ENCODE data around the gene PANK3. TPM values are rescaled to one million over a fixed set of nuclear protein-coding genes. Genes with fewer than 3 reads are reported as not detected.

The PANK3 gene
- total RNA-seq, 3 donors from 2014 or later (not counting 1 experiment from before 2014, with no cell fraction given) = 39.7 to 50.0 (median 46.9) TPM

DNA sequence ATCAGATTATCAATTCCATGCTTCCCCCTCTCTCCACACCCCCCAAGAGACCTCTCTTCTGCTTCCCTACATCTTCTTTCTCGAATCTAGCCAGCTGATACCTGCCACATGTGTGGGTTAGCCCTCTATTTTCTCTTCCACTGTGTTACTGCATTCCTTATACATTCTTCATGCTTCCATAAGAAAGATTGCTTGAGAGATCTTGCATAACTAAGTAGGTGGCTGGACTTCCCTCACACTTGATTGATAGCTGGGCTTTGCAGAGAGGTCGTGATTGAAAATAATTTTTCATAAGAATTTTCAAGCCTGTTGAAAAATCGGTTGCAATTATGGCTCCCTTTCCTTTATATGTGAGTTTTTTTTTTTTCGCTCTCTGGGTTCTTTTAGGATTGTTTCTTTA lies 33.0 kb upstream of the PANK3 start:
- Mint-ChIP-seq H3K4me3 (no peak overlapping the region), H3K4me1 (peaks cover 9 to 10% of the 10 kb centered on the region in 2 donors), H3K27me3 (ENCODE audit: low read depth in 2 of 2) (peaks cover 0 to 3% of the 10 kb centered on the region in 2 donors), H3K9me3 (no peaks in the 10 kb centered on the region), H3K36me3 (no peaks in the 10 kb centered on the region), H3K27ac (no peak overlapping the region)
- DNase-seq (no peak), ATAC-seq (no peak)
- 86% methylated on average over 2 of the region's 4 CpGs for WGBS (ENCODE audit: insufficient coverage)
- intact Hi-C loops (cut with micrococcal nuclease) = loop anchor here (2.0 kb wide), 1 partner anchor 33 kb away; the partner anchor contains the start of gene PANK3
- Histone ChIP-seq H3K9me3 (ENCODE audit: control insufficient read depth, insufficient read depth, low read length) (no peaks in the 10 kb centered on the region), H3K27me3 (ENCODE audit: control insufficient read depth, insufficient read depth, low read length) (no peaks in the 10 kb centered on the region), H3K4me1 (ENCODE audit: control insufficient read depth, insufficient read depth, low read length) (peaks cover 5% of the 10 kb centered on the region), H3K27ac (ENCODE audit: low read length) (no peak overlapping the region), H3K4me3 (ENCODE audit: low read length) (no peak overlapping the region), H3K36me3 (ENCODE audit: control insufficient read depth, insufficient read depth, low read length) (no peaks in the 10 kb centered on the region)
- TF ChIP-seq, protein P1, sequence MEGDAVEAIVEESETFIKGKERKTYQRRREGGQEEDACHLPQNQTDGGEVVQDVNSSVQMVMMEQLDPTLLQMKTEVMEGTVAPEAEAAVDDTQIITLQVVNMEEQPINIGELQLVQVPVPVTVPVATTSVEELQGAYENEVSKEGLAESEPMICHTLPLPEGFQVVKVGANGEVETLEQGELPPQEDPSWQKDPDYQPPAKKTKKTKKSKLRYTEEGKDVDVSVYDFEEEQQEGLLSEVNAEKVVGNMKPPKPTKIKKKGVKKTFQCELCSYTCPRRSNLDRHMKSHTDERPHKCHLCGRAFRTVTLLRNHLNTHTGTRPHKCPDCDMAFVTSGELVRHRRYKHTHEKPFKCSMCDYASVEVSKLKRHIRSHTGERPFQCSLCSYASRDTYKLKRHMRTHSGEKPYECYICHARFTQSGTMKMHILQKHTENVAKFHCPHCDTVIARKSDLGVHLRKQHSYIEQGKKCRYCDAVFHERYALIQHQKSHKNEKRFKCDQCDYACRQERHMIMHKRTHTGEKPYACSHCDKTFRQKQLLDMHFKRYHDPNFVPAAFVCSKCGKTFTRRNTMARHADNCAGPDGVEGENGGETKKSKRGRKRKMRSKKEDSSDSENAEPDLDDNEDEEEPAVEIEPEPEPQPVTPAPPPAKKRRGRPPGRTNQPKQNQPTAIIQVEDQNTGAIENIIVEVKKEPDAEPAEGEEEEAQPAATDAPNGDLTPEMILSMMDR (IDR thresholded peaks at IDR 0.05) = no peak

DNA sequence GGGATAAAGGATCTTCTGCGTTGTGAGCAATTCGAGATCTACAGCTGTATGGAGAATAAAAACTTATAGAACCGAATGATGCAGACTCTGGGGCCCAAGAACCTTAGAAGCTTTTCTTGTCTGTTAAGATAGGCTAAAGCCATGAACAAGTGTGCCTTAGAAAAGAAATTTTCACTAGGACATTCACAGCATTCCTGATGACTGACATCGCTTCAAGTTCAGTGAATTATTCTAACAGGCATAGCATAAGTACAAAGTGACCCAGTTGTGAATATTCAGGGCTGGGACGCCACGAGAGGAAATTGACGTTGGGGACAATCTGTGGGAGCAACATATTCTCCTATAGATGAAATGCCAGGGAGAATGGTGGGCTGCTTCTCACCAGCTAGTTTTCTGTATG lies 32.0 kb upstream of the PANK3 start:
- intact Hi-C loops (cut with micrococcal nuclease) = no loop called here
- Histone ChIP-seq H3K4me1 (ENCODE audit: control insufficient read depth, insufficient read depth, low read length) (peaks cover 5% of the 10 kb centered on the region), H3K36me3 (ENCODE audit: control insufficient read depth, insufficient read depth, low read length) (no peaks in the 10 kb centered on the region), H3K27ac (ENCODE audit: low read length) (no peak overlapping the region), H3K4me3 (ENCODE audit: low read length) (no peak overlapping the region), H3K9me3 (ENCODE audit: control insufficient read depth, insufficient read depth, low read length) (no peaks in the 10 kb centered on the region), H3K27me3 (ENCODE audit: control insufficient read depth, insufficient read depth, low read length) (no peaks in the 10 kb centered on the region)
- Mint-ChIP-seq H3K36me3 (no peaks in the 10 kb centered on the region), H3K27ac (no peak overlapping the region), H3K9me3 (no peaks in the 10 kb centered on the region), H3K4me3 (no peak overlapping the region), H3K27me3 (ENCODE audit: low read depth in 2 of 2) (peaks cover 0 to 6% of the 10 kb centered on the region in 2 donors), H3K4me1 (peaks cover 9 to 10% of the 10 kb centered on the region in 2 donors)
- TF ChIP-seq, protein P1 (IDR thresholded peaks at IDR 0.05) = no peak
- DNase-seq = no peak
- 93% methylated on average over 7 of the region's 7 CpGs for WGBS (ENCODE audit: insufficient coverage)
- ATAC-seq = no peak

- TF ChIP-seq, protein P1 (IDR thresholded peaks at IDR 0.05) = no peak
- Histone ChIP-seq H3K9me3 (ENCODE audit: control insufficient read depth, insufficient read depth, low read length) (no peaks in the 10 kb centered on the region), H3K4me1 (ENCODE audit: control insufficient read depth, insufficient read depth, low read length) (peaks cover 5% of the 10 kb centered on the region), H3K4me3 (ENCODE audit: low read length) (no peak overlapping the region), H3K36me3 (ENCODE audit: control insufficient read depth, insufficient read depth, low read length) (no peaks in the 10 kb centered on the region), H3K27me3 (ENCODE audit: control insufficient read depth, insufficient read depth, low read length) (no peaks in the 10 kb centered on the region), H3K27ac (ENCODE audit: low read length) (no peak overlapping the region)
- WGBS (ENCODE audit: insufficient coverage) = 82% methylated on average over 2 of the region's 3 CpGs
- H3K27me3 Mint-ChIP-seq (ENCODE audit: low read depth in 2 of 2) = peaks cover 0 to 9% of the 10 kb centered on the region in 2 donors
- H3K4me3 Mint-ChIP-seq = no peak overlapping the region
- H3K4me1 Mint-ChIP-seq = peaks cover 9 to 10% of the 10 kb centered on the region in 2 donors
- H3K36me3 Mint-ChIP-seq = no peaks in the 10 kb centered on the region
- DNase-seq = no peak
- intact Hi-C loops (cut with micrococcal nuclease) = no loop called here
- H3K9me3 Mint-ChIP-seq = no peaks in the 10 kb centered on the region
- no peak for ATAC-seq
- H3K27ac Mint-ChIP-seq = no peak overlapping the region
These were observed 30.8 kb upstream of the PANK3 start for GRCh38 chr5:168609806-168610482.

- Mint-ChIP-seq H3K4me3 (no peak overlapping the region), H3K9me3 (no peaks in the 10 kb centered on the region), H3K4me1 (peaks cover 9 to 10% of the 10 kb centered on the region in 2 donors), H3K27ac (no peak overlapping the region), H3K27me3 (ENCODE audit: low read depth in 2 of 2) (peaks cover 0 to 9% of the 10 kb centered on the region in 2 donors), H3K36me3 (no peaks in the 10 kb centered on the region)
- DNase-seq (no peak), ATAC-seq (no peak)
- H3K27ac ChIP-seq (ENCODE audit: low read length) = no peak overlapping the region
- H3K27me3 ChIP-seq (ENCODE audit: control insufficient read depth, insufficient read depth, low read length) = no peaks in the 10 kb centered on the region
- WGBS (ENCODE audit: insufficient coverage) = 81% methylated on average over 2 of the region's 2 CpGs
- intact Hi-C loops (cut with micrococcal nuclease) = no loop called here
- H3K4me3 ChIP-seq (ENCODE audit: low read length) = no peak overlapping the region
- TF ChIP-seq, protein P1 (IDR thresholded peaks at IDR 0.05) = no peak
- H3K4me1 ChIP-seq (ENCODE audit: control insufficient read depth, insufficient read depth, low read length) = peaks cover 5% of the 10 kb centered on the region
- H3K36me3 ChIP-seq (ENCODE audit: control insufficient read depth, insufficient read depth, low read length) = no peaks in the 10 kb centered on the region
- no peaks in the 10 kb centered on the region for H3K9me3 ChIP-seq (ENCODE audit: control insufficient read depth, insufficient read depth, low read length)
These were observed 29.7 kb upstream of the PANK3 start for GRCh38 chr5:168608821-168609220.

Data from natural killer cell (primary cell).